ENCODE measurements around the gene GRID1.

GRID1 gene

DNA sequence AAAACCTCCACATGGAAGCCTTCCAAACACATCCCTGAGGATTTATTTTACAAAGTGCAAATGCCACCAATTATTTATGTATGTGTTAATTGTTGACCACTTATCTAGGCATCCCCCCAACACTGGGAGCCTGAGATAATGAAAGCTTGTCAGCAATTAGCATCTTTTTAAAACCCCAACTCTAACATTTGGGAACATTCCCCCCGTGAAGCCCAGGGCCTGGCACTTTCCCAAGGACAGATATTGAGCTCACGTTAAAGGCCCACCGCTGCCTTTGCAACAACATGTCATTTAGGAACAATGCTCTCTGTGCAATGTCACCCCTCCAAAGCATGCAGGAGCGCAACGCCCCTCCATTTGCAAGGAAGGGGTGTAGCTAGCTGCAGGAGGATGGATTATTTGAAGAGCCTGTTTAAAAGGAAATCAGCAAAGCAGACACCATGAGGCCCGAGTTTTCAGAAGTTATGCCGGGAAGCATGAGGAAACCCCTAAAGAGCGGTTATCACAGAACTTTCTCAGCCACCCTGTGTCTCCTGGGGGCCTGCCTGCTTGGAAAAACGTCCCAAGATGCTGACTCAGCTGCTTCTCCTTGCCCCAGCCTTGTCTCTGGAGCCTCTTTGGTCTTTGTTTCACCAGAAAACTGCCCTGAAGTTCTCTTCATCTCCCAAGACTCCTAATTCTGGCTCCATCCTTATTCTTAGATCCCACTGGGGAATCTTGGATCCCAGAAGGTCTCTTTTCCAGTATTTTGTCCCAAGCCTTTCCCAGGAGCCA is 444.1 kb downstream of the GRID1 start:
- H3K4me3 Mint-ChIP-seq = no peak overlapping the region
- no peaks in the 10 kb centered on the region for H3K9me3 Mint-ChIP-seq
- intact Hi-C loops (cut with micrococcal nuclease) = no loop called here

DNA sequence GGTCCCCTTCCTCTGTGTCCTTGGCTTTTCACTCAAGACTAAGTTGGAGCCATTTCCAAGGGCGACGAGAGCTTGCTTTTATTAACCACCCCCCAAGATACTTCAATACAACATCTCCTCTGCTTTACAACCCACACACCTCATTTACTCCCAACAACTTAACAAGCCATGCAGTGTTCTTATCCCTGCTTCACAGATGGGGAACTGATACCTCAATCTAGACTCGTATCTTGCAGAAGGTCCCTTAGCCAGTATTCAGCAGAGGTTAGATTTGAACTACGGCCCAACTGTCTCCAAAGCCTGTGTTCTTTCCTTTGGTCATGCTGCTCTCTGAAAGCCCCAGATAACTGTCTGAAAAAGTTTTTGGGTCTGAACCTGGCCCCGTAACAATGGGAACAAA is 444.8 kb downstream of the GRID1 start:
- Mint-ChIP-seq H3K36me3 (ENCODE audit: low read depth) (no peaks in the 10 kb centered on the region), H3K4me1 (ENCODE audit: low read depth) (no peaks in the 10 kb centered on the region), H3K9me3 (no peaks in the 10 kb centered on the region), H3K27me3 (no peaks in the 10 kb centered on the region), H3K27ac (no peak overlapping the region), H3K4me3 (no peak overlapping the region)
- intact Hi-C loops (cut with micrococcal nuclease) = no loop called here

More for the DNA sequence above, 444.1 kb downstream of the GRID1 start:
- H3K4me1 Mint-ChIP-seq (ENCODE audit: low read depth) = no peaks in the 10 kb centered on the region
- no peaks in the 10 kb centered on the region for H3K27me3 Mint-ChIP-seq
- H3K27ac Mint-ChIP-seq = no peak overlapping the region
- H3K36me3 Mint-ChIP-seq (ENCODE audit: low read depth) = no peaks in the 10 kb centered on the region

DNA sequence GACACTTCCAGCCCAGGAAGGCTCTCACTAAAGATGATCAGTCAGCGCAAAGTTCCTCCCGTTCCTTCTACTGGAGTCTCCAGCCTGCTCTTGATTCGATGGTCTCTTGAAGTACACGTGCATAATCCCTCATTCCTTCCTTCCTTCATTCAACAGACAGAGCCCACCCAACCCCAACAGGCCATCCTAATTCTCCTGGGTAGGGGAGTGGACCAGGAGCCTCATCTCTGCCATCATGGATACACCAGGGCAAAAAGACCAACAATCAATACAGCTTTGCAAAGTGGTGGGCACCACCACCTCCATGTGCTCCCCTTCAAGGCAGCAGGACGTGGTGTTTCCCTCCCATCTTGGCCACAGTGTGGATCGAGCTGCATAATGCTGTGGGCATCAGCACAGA is 446.3 kb downstream of the GRID1 start:
- Mint-ChIP-seq H3K4me1 (ENCODE audit: low read depth) (no peaks in the 10 kb centered on the region), H3K27me3 (no peaks in the 10 kb centered on the region), H3K36me3 (ENCODE audit: low read depth) (no peaks in the 10 kb centered on the region), H3K9me3 (no peaks in the 10 kb centered on the region), H3K27ac (no peak overlapping the region), H3K4me3 (no peak overlapping the region)
- intact Hi-C loops (cut with micrococcal nuclease) = no loop called here

GRCh38 chr10:85919491-85920021 is 447.0 kb downstream of the GRID1 start:
- H3K4me1 Mint-ChIP-seq (ENCODE audit: low read depth) = no peaks in the 10 kb centered on the region
- H3K4me3 Mint-ChIP-seq = no peak overlapping the region
- no peaks in the 10 kb centered on the region for H3K27me3 Mint-ChIP-seq
- no peaks in the 10 kb centered on the region for H3K36me3 Mint-ChIP-seq (ENCODE audit: low read depth)
- intact Hi-C loops (cut with micrococcal nuclease) = no loop called here
- no peaks in the 10 kb centered on the region for H3K9me3 Mint-ChIP-seq
- no peak overlapping the region for H3K27ac Mint-ChIP-seq

- H3K36me3 Mint-ChIP-seq (ENCODE audit: low read depth) = no peaks in the 10 kb centered on the region
- intact Hi-C loops (cut with micrococcal nuclease) = no loop called here
Observed at GRCh38 chr10:85918371-85918770, 448.2 kb downstream of the GRID1 start.

DNA sequence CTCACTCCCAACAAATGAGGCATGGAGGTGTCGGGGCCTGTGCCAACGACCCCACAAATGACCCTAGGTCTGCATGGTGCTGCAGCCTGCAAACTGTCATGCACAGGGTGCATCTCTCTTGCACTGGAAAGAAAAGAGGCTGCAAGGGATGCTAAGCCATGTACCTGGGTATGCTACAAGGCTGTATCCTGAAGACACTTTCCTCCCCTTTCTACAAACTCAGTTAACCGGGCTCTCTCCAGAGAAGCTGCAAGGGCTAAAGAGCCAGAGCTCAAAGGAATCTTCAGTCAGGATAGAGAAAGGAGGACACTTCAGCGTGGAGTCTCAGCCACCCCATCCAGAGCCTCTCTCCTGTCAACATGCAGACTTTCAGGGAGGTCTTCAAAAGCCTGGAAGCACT is 449.0 kb downstream of the GRID1 start:
- H3K9me3 Mint-ChIP-seq = no peaks in the 10 kb centered on the region
- no peak overlapping the region for H3K4me3 Mint-ChIP-seq
- no peaks in the 10 kb centered on the region for H3K27me3 Mint-ChIP-seq
- H3K4me1 Mint-ChIP-seq (ENCODE audit: low read depth) = no peaks in the 10 kb centered on the region
- H3K36me3 Mint-ChIP-seq (ENCODE audit: low read depth) = no peaks in the 10 kb centered on the region
- no peak overlapping the region for H3K27ac Mint-ChIP-seq
- intact Hi-C loops (cut with micrococcal nuclease) = no loop called here

More at GRCh38 chr10:85918371-85918770, 448.2 kb downstream of the GRID1 start:
- Mint-ChIP-seq H3K27ac (no peak overlapping the region), H3K9me3 (no peaks in the 10 kb centered on the region), H3K4me1 (ENCODE audit: low read depth) (no peaks in the 10 kb centered on the region), H3K27me3 (no peaks in the 10 kb centered on the region), H3K4me3 (no peak overlapping the region)

DNA sequence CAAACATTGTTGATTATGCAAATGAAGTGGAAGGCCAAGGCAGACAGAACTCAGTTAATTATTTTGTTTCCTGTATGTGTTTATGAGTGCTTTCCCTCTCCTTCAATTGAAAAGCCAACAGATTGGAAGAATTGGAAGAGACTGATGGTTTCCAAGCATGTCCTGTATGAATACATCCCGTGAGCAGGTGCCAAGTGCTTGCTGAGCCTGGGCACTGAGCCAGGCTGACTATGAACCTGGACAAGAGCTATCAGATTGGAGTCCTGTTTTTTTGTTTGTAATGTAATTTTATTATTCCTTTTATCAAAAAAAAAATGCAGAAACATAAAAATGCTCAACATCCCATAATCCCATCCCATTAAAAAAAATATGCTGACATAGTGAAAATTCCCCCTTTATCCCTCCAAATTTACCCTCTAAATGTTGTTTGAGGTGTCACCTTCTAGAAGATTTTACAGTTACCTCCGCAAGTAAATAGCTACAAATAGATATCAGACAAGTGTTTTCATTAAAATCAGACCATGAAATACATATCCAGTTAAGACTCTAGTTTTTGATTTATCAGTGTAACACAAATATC is 449.5 kb downstream of the GRID1 start:
- Mint-ChIP-seq H3K27ac (no peak overlapping the region), H3K4me1 (ENCODE audit: low read depth) (no peaks in the 10 kb centered on the region), H3K27me3 (no peaks in the 10 kb centered on the region), H3K4me3 (no peak overlapping the region), H3K9me3 (no peaks in the 10 kb centered on the region), H3K36me3 (ENCODE audit: low read depth) (no peaks in the 10 kb centered on the region)
- intact Hi-C loops (cut with micrococcal nuclease) = no loop called here

DNA sequence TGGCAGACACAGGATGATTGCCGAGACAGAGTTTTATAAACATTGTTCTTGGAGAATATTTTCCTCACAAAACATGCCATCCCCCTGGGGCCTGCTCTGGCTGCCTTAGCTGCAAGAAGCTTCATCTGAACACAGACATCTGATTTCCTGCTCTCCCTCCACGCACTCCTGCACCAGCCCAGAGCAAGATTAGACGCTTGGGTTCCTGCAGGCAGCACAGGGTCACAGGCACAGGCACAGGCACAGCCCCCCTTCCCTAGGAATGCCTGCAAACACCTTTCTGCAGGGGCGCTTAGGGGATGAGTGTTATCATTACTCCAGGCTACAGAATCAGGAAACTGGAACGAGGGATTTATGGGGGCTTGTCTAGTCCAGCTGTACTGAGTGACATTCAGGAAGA is 450.3 kb downstream of the GRID1 start:
- intact Hi-C loops (cut with micrococcal nuclease) = no loop called here
- no peaks in the 10 kb centered on the region for H3K27me3 Mint-ChIP-seq
- no peak overlapping the region for H3K27ac Mint-ChIP-seq
- no peak overlapping the region for H3K4me3 Mint-ChIP-seq
- no peaks in the 10 kb centered on the region for H3K9me3 Mint-ChIP-seq
- no peaks in the 10 kb centered on the region for H3K36me3 Mint-ChIP-seq (ENCODE audit: low read depth)
- H3K4me1 Mint-ChIP-seq (ENCODE audit: low read depth) = no peaks in the 10 kb centered on the region

- intact Hi-C loops (cut with micrococcal nuclease) = no loop called here
- Mint-ChIP-seq H3K27me3 (peaks cover 1% of the 10 kb centered on the region), H3K9me3 (no peaks in the 10 kb centered on the region), H3K4me1 (ENCODE audit: low read depth) (no peaks in the 10 kb centered on the region), H3K36me3 (ENCODE audit: low read depth) (no peaks in the 10 kb centered on the region), H3K4me3 (no peak overlapping the region), H3K27ac (no peak overlapping the region)
Observed at GRCh38 chr10:85915245-85915846, 451.2 kb downstream of the GRID1 start.

- intact Hi-C loops (cut with micrococcal nuclease) = no loop called here
- Mint-ChIP-seq H3K27me3 (peaks cover 3% of the 10 kb centered on the region), H3K36me3 (ENCODE audit: low read depth) (no peaks in the 10 kb centered on the region), H3K4me3 (no peak overlapping the region), H3K9me3 (no peaks in the 10 kb centered on the region), H3K27ac (no peak overlapping the region), H3K4me1 (ENCODE audit: low read depth) (no peaks in the 10 kb centered on the region)
Observed at GRCh38 chr10:85914720-85915119, 451.9 kb downstream of the GRID1 start.

DNA sequence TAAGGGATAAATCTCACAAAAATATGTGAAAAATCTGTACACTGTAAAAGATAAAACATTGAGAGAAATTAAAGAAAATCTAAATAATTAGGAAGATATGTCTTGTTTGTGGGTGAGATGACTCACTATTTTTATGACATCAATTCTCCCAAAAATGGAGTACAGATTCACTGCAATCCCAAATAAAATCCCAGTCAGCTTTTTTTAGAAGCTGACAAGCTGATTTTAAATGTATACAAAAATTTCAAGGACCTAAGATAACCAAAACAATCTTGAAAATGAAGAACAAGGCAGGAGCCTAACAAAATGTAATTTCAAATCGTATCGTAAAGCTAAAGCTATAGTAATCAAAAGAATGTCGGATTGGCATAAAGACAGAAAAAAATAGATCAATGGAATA is 458.1 kb downstream of the GRID1 start:
- no peaks in the 10 kb centered on the region for H3K4me1 Mint-ChIP-seq (ENCODE audit: low read depth)
- peaks cover 3% of the 10 kb centered on the region for H3K27me3 Mint-ChIP-seq
- no peaks in the 10 kb centered on the region for H3K9me3 Mint-ChIP-seq
- intact Hi-C loops (cut with micrococcal nuclease) = no loop called here
- H3K4me3 Mint-ChIP-seq = no peak overlapping the region
- H3K27ac Mint-ChIP-seq = no peak overlapping the region
- H3K36me3 Mint-ChIP-seq (ENCODE audit: low read depth) = no peaks in the 10 kb centered on the region

- Mint-ChIP-seq H3K27me3 (no peaks in the 10 kb centered on the region), H3K9me3 (no peaks in the 10 kb centered on the region), H3K4me3 (no peak overlapping the region), H3K36me3 (ENCODE audit: low read depth) (no peaks in the 10 kb centered on the region), H3K4me1 (ENCODE audit: low read depth) (no peaks in the 10 kb centered on the region), H3K27ac (no peak overlapping the region)
- intact Hi-C loops (cut with micrococcal nuclease) = no loop called here
Observed at GRCh38 chr10:85902051-85902450, 464.5 kb downstream of the GRID1 start.

GRCh38 chr10:85901599-85901998 is 465.0 kb downstream of the GRID1 start:
- H3K27ac Mint-ChIP-seq = no peak overlapping the region
- no peaks in the 10 kb centered on the region for H3K9me3 Mint-ChIP-seq
- H3K36me3 Mint-ChIP-seq (ENCODE audit: low read depth) = no peaks in the 10 kb centered on the region
- H3K4me3 Mint-ChIP-seq = no peak overlapping the region
- intact Hi-C loops (cut with micrococcal nuclease) = no loop called here
- no peaks in the 10 kb centered on the region for H3K27me3 Mint-ChIP-seq
- no peaks in the 10 kb centered on the region for H3K4me1 Mint-ChIP-seq (ENCODE audit: low read depth)

GRCh38 chr10:85900487-85900886 is 466.1 kb downstream of the GRID1 start:
- no peaks in the 10 kb centered on the region for H3K4me1 Mint-ChIP-seq (ENCODE audit: low read depth)
- no peaks in the 10 kb centered on the region for H3K9me3 Mint-ChIP-seq
- intact Hi-C loops (cut with micrococcal nuclease) = no loop called here
- H3K27me3 Mint-ChIP-seq = no peaks in the 10 kb centered on the region
- no peaks in the 10 kb centered on the region for H3K36me3 Mint-ChIP-seq (ENCODE audit: low read depth)
- H3K27ac Mint-ChIP-seq = no peak overlapping the region
- no peak overlapping the region for H3K4me3 Mint-ChIP-seq

Measured in dendritic cell treated with granulocyte-macrophage colony-stimulating factor and Interleukin-4, amounts not matched to agents 40 ng/mL and 50 ng/mL, for 4 days (primary cell).